ENCODE measurements around the gene PSEN1.

The PSEN1 gene

GRCh38 chr14:73105727-73106126 is 30.6 kb upstream of the PSEN1 start:
- Histone ChIP-seq H4K20me1 (ENCODE audit: control insufficient read depth, insufficient read depth, low read depth, low read length) (no peaks in the 10 kb centered on the region), H3K27ac (ENCODE audit: low read depth, low read length) (no peak overlapping the region), H3K4me1 (ENCODE audit: control insufficient read depth, low read length) (no peaks in the 10 kb centered on the region), H3F3A (ENCODE audit: control insufficient read depth, insufficient read depth) (peaks cover 10% of the 10 kb centered on the region), H3K9me3 (ENCODE audit: control insufficient read depth, insufficient read depth, low read length) (no peaks in the 10 kb centered on the region), H3K9me2 (replicated peaks; ENCODE audit: control insufficient read depth, low read length) (no peaks in the 10 kb centered on the region), H3K4me3 (ENCODE audit: low read length) (no peak overlapping the region), H3K36me3 (ENCODE audit: control insufficient read depth, low read length) (peaks cover 85% of the 10 kb centered on the region), H3K27me3 (ENCODE audit: control insufficient read depth, low read length) (no peaks in the 10 kb centered on the region), H3K4me2 (ENCODE audit: low read length) (no peak overlapping the region), H3K79me2 (ENCODE audit: control insufficient read depth, low read length) (no peaks in the 10 kb centered on the region; the same call in 1 of the 2 replicates)
- TF ChIP-seq CTCF (IDR thresholded peaks at IDR 0.05; ENCODE audit: low read depth, low read length, poor library complexity, severe bottlenecking) (no peak), EZH2phosphoT487 (IDR thresholded peaks at IDR 0.05; ENCODE audit: borderline replicate concordance, low read length) (no peak)

- Histone ChIP-seq H3K4me1 (ENCODE audit: control insufficient read depth, low read length) (no peaks in the 10 kb centered on the region), H3K9me2 (replicated peaks; ENCODE audit: control insufficient read depth, low read length) (no peaks in the 10 kb centered on the region), H3K9me3 (ENCODE audit: control insufficient read depth, insufficient read depth, low read length) (no peaks in the 10 kb centered on the region), H3K4me3 (ENCODE audit: low read length) (no peak overlapping the region), H3K27me3 (ENCODE audit: control insufficient read depth, low read length) (no peaks in the 10 kb centered on the region), H3F3A (ENCODE audit: control insufficient read depth, insufficient read depth) (no peaks in the 10 kb centered on the region; the same call in 1 of the 2 replicates), H3K36me3 (ENCODE audit: control insufficient read depth, low read length) (peaks cover 85% of the 10 kb centered on the region), H3K4me2 (ENCODE audit: low read length) (no peak overlapping the region), H3K27ac (ENCODE audit: low read depth, low read length) (no peak overlapping the region), H3K79me2 (ENCODE audit: control insufficient read depth, low read length) (no peaks in the 10 kb centered on the region), H4K20me1 (ENCODE audit: control insufficient read depth, insufficient read depth, low read depth, low read length) (no peaks in the 10 kb centered on the region)
- no peak for TF ChIP-seq EZH2phosphoT487 (IDR thresholded peaks at IDR 0.05; ENCODE audit: borderline replicate concordance, low read length)
- no peak for TF ChIP-seq CTCF (IDR thresholded peaks at IDR 0.05; ENCODE audit: low read depth, low read length, poor library complexity, severe bottlenecking)
Observed at GRCh38 chr14:73116079-73116665, 20.1 kb upstream of the PSEN1 start.

- H3K27me3 ChIP-seq (ENCODE audit: control insufficient read depth, low read length): no peaks in the 10 kb centered on the region
- no peak for TF ChIP-seq CTCF (IDR thresholded peaks at IDR 0.05; ENCODE audit: low read depth, low read length, poor library complexity, severe bottlenecking)
- TF ChIP-seq EZH2phosphoT487 (IDR thresholded peaks at IDR 0.05; ENCODE audit: borderline replicate concordance, low read length): no peak
- H3K9me2 ChIP-seq (replicated peaks; ENCODE audit: control insufficient read depth, low read length): no peaks in the 10 kb centered on the region
- no peak overlapping the region for H3K27ac ChIP-seq (ENCODE audit: low read depth, low read length)
- H3F3A ChIP-seq (ENCODE audit: control insufficient read depth, insufficient read depth): peaks cover 27% of the 10 kb centered on the region; the same call in 1 of the 2 replicates
- H3K9me3 ChIP-seq (ENCODE audit: control insufficient read depth, insufficient read depth, low read length): no peaks in the 10 kb centered on the region
- no peak overlapping the region for H3K4me3 ChIP-seq (ENCODE audit: low read length)
- H3K36me3 ChIP-seq (ENCODE audit: control insufficient read depth, low read length): peaks cover 53% of the 10 kb centered on the region
- no peaks in the 10 kb centered on the region for H3K4me1 ChIP-seq (ENCODE audit: control insufficient read depth, low read length)
- no peak overlapping the region for H3K4me2 ChIP-seq (ENCODE audit: low read length)
- no peaks in the 10 kb centered on the region for H4K20me1 ChIP-seq (ENCODE audit: control insufficient read depth, insufficient read depth, low read depth, low read length)
- no peaks in the 10 kb centered on the region for H3K79me2 ChIP-seq (ENCODE audit: control insufficient read depth, low read length)
Observed at GRCh38 chr14:73124180-73124894, 12.0 kb upstream of the PSEN1 start.
